Lower lobe of right lung (tissue), 2 donors: ENCODE data around the gene FAM222B. TPM values are rescaled to one million over a fixed set of nuclear protein-coding genes. Genes with fewer than 3 reads are reported as not detected.

ENCODE experiments used
- ATAC-seq, 2 donors: fragments of 200-7000 bp; cut with Tn5 transposase; one replicate each; pipeline ENCODE4 v1.9.1; 2020 to 2022; ENCODE audit warnings: mild to moderate bottlenecking in 2 of 2, moderate library complexity in 2 of 2
- DNase-seq: peaks from one replicate; pipeline ENCODE4 v3.0.0-alpha.2; 2020
- H3K27ac ChIP-seq: fragments of 200-600 bp; one replicate; pipeline ENCODE4 v1.8.0; 2022
- H3K27me3 ChIP-seq: fragments of 200-600 bp; one replicate; pipeline ENCODE4 v1.8.0; 2022; ENCODE audit warnings: low read depth
- H3K36me3 ChIP-seq: fragments of 200-600 bp; one replicate; pipeline ENCODE4 v1.8.0; 2022; ENCODE audit warnings: mild to moderate bottlenecking
- H3K4me1 ChIP-seq: fragments of 200-600 bp; one replicate; pipeline ENCODE4 v1.8.0; 2022
- H3K4me3 ChIP-seq: fragments of 200-600 bp; one replicate; pipeline ENCODE4 v1.8.0; 2022; ENCODE audit warnings: mild to moderate bottlenecking
- H3K9me3 ChIP-seq: fragments of 200-600 bp; one replicate; pipeline ENCODE4 v1.8.0; 2022
- intact Hi-C: fragments of 100-400 bp; cut with DNase I; formaldehyde crosslinking; loops from one replicate; pipeline ENCODE4 v1.11.0; 2022
- total RNA-seq: library from RNA; stranded (reverse); fragmentation: NEBNext Ultra II Directional; extraction: Animal tissue kit (Norgen Biotek cat#: 25700); gene quantifications from one replicate; pipeline ENCODE4 v1.2.1, GENCODE V29; 2021
- TF ChIP-seq, protein P1 (sequence below): fragments of 200-600 bp; IDR thresholded peaks from one replicate; pipeline ENCODE4 v1.8.0; 2022; ENCODE audit warnings: antibody characterized with exemption, mild to moderate bottlenecking
- donor health status: DM: no; HTN: yes; CAD: no; lungs with severe emphysema.

FAM222B gene
- total RNA-seq, 1 donor from 2014 or later = 21.7 TPM

DNA sequence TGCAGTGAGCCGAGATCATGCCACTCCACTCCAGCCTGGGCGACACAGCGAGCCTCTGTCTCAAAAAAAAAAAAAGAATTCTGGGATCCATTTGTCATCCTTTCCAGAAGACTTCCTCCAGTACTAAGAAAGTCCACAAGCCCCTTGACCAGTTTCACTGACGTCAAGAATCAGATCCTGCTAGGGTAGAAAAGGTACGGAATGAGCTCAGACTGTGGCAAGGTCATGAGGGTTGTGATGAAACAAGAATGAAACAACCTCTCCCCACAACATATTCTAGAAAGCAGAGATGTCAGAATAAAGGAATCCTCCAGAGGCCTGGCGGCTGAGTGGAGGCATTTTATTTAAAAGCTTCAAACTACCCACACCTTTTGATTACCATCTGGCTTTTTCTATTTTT is 68.9 kb downstream of the FAM222B start:
- ATAC-seq (no peak), DNase-seq (no peak)
- Histone ChIP-seq H3K36me3 (peaks cover 10% of the 10 kb centered on the region), H3K9me3 (no peaks in the 10 kb centered on the region), H3K27me3 (no peaks in the 10 kb centered on the region), H3K27ac (no peak overlapping the region), H3K4me3 (no peak overlapping the region), H3K4me1 (peaks cover 12% of the 10 kb centered on the region)
- TF ChIP-seq, protein P1, sequence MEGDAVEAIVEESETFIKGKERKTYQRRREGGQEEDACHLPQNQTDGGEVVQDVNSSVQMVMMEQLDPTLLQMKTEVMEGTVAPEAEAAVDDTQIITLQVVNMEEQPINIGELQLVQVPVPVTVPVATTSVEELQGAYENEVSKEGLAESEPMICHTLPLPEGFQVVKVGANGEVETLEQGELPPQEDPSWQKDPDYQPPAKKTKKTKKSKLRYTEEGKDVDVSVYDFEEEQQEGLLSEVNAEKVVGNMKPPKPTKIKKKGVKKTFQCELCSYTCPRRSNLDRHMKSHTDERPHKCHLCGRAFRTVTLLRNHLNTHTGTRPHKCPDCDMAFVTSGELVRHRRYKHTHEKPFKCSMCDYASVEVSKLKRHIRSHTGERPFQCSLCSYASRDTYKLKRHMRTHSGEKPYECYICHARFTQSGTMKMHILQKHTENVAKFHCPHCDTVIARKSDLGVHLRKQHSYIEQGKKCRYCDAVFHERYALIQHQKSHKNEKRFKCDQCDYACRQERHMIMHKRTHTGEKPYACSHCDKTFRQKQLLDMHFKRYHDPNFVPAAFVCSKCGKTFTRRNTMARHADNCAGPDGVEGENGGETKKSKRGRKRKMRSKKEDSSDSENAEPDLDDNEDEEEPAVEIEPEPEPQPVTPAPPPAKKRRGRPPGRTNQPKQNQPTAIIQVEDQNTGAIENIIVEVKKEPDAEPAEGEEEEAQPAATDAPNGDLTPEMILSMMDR = no peak
- intact Hi-C loops = no loop called here

DNA sequence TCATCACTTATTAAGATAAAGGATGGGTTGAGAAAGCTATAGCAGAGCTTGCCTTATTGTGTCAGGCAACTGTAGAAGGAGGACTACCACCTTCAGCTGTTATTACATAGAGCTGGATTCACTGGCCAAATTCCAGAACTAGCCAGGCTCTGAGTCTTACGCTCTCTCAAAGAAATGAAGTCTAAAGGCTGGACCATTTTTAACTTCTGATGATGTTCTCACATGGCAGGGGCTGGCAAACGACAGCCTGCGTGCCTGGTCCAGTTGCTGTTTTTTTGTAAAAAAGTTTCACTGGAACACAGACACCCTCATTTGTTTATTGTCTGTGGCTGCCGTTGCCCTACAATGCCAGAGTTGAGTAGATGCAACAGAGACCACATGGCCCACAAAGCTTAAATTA is 77.6 kb downstream of the FAM222B start:
- Histone ChIP-seq H3K4me1 (peaks cover 34% of the 10 kb centered on the region), H3K4me3 (no peak overlapping the region), H3K27me3 (no peaks in the 10 kb centered on the region), H3K36me3 (peaks cover 39% of the 10 kb centered on the region), H3K27ac (no peak overlapping the region), H3K9me3 (no peaks in the 10 kb centered on the region)
- DNase-seq (no peak), ATAC-seq (no peak)
- TF ChIP-seq, protein P1 = no peak
- intact Hi-C loops = loop anchor here (10.0 kb wide), 1 partner anchor 150 kb away; no protein-coding TSS in a partner anchor

DNA sequence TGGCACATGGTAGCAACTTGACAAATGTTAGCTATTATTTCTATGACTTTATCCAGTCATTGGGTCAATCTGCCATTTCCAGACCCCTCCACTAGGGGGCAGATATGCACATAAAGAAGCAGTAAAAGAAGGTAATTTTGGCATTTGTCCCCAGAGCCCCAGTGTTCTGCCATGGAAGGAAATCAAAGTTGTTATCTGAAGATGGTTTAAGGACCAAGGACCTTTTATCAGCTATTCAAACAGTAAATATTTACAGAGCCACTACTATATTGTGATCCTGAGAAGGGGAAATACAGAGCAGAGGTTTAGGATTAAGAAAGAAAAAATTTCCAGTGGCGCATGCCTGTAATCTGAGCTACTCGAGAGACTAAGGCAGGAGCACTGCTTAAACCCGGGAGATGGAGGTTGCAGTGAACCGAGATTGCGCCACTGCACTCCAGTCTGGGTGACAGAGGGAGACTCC is 78.8 kb downstream of the FAM222B start:
- H3K4me3 ChIP-seq = no peak overlapping the region
- ATAC-seq = peak; percentile 70 to 80
- DNase-seq = no peak

DNA sequence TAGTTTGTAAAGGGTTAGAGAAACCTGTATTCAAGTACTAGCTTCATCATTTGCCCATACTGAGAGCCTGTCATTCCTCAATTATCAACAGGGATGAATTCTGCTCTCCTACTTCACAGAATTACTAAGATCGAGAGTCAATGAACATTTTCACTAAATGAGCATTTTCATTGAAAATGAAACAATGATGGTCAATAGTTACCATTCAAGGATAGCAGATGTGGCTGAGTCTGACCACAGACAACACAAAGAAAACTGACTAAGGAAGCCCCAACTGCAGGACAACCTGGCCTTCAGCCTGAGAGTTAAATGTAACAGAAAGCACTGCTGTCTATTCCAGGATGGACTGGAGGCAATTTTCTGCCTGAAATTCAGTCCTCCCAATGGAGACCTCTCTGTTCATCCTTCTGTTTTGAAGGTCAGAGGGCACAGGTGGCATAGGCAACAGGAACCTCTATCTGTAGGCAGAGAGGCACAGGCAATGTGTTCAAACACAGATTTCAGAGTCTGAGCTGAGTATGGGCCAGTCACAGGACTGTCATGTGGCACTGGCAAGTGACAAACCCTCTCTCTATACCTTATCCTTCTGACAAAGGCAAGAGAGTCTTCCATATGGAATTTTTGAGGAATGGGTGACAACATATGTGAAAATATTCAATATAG is 79.3 kb downstream of the FAM222B start:
- H3K4me1 ChIP-seq = peaks cover 38% of the 10 kb centered on the region
- no peak overlapping the region for H3K4me3 ChIP-seq
- intact Hi-C loops = loop anchor here (10.0 kb wide), 1 partner anchor 152 kb away; no protein-coding TSS in a partner anchor
- ATAC-seq = peak in 1 of 2 donors; percentile 31
- no peak for DNase-seq
- TF ChIP-seq, protein P1 = no peak
- H3K9me3 ChIP-seq = no peaks in the 10 kb centered on the region
- H3K36me3 ChIP-seq = peaks cover 57% of the 10 kb centered on the region
- H3K27ac ChIP-seq = no peak overlapping the region
- H3K27me3 ChIP-seq = no peaks in the 10 kb centered on the region

More for the DNA sequence above, 78.8 kb downstream of the FAM222B start:
- Histone ChIP-seq H3K27ac (no peak overlapping the region), H3K4me1 (peaks cover 38% of the 10 kb centered on the region), H3K27me3 (no peaks in the 10 kb centered on the region), H3K36me3 (peaks cover 51% of the 10 kb centered on the region), H3K9me3 (no peaks in the 10 kb centered on the region)
- TF ChIP-seq, protein P1 = peak; percentile 92
- intact Hi-C loops = loop anchor here (10.0 kb wide), 1 partner anchor 151 kb away; no protein-coding TSS in a partner anchor

DNA sequence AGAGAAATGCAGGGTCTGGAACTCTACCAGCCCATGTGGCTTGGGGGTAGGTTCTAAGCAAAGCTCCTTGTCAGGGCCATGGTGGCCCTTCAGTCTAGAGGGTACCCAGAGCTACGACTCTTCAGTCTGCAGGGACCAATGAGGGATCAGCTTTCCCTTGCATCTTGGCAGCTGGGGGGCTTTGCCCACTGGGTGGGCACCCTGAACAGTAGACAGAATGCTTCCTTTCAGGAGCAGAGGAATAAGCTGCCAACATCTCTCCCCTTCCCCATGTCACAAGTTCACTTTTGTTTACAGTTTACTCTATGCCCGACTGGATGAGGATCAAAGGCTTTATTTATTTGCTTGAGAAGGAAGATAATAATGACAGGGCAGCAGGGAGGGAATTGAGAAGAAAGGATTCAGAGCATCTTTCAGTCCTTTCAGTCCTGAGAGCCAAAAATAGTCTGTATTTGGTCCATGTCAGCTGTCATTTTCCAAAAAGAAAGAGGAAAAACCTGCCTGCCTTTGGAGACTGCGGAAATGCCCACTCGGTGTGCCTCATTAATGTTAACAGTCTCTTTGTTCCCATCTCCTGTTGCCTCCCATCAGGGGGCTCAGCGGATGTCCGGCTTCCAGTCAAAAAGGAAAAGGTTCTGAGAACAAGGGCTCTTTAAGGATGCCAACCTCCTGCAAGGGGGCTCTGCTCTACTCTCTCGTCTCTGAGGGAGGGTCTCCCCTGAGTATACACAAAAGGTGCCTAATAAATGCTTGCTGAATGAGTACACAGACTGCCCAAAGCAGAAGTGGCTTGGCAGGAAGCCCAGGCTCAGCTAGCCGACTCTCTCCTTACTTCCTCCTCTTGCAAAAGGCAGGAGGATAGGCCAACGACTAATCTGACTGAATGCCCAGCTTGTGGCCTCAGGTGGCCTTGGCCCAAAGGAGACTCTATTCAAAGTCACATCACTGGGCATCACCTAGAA is 81.7 kb downstream of the FAM222B start:
- TF ChIP-seq, protein P1 = no peak
- ATAC-seq = peak; percentile 69 to 72
- DNase-seq = peak; percentile 89
- Histone ChIP-seq H3K27ac (peak overlapping the region; percentile 29), H3K36me3 (peaks cover 64% of the 10 kb centered on the region), H3K27me3 (no peaks in the 10 kb centered on the region), H3K4me1 (peaks cover 38% of the 10 kb centered on the region), H3K9me3 (no peaks in the 10 kb centered on the region), H3K4me3 (no peak overlapping the region)
- intact Hi-C loops = loop anchor here (10.0 kb wide), 1 partner anchor 154 kb away; no protein-coding TSS in a partner anchor
